ENCODE measurements around the gene ZNF611.
"Not testable (repeated sequence)": the region's sequence is repeated elsewhere in the genome, so short reads cannot be mapped to it uniquely, and the experiment has no call there.

The ZNF611 gene

DNA sequence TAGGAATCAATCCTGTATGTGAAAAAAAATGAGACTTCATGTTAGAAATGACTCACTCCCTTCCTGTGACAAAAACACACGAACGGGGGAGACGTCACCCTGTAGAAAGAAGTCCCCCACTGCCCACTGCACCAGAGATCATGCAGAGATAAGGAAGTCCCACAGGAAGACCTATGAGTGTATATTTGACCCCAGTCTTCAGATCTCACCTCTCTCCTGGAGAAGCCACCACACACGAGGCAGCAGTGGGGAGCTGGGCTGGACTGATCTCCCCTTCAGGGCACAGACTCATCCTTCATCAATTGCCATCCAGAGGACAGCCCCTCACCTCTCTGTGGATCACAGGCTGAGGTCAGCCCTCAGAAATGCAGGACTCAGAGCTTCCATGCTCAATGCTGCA is 18.9 kb downstream of the ZNF611 start:
- peak; percentile 48 to 54 for DNase-seq

DNA sequence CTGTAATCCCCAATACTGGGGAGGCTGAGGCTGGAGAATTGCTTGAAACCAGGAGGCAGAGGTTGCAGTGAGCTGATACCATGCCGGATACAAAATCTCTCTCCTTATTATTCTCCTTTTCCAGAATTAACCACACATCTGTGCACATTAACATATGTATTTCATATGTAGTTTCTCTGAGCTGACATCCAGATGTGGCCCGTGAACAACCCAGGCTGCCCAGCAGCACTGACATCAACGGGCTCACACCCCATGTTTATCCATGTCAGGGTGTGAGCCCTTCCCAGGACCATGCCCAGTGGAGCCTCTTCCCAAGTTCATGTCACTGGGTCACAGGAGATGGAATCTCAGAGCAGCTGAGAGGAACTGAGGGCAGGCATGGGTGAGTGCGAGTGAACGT is 19.5 kb downstream of the ZNF611 start:
- not testable (repeated sequence) for DNase-seq

DNA sequence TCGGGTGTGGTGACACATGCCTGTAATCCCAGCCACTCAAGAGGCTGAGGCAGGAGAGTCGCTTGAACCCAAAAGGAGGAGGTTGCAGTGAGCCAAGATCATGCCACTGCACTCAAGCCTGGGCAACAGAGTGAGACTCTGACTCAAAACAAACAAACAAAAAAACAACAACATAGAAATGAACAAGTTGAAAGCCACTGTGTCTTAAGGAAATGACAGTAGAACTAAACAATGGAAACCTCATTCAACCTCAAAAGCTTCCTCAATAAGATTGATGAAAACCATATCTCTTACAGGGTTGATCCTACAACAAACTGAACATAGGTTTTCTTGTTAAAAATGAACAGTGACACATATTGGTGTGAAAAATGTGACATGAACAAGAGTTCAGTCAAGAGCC is 21.8 kb downstream of the ZNF611 start:
- DNase-seq: not testable (repeated sequence)

DNA sequence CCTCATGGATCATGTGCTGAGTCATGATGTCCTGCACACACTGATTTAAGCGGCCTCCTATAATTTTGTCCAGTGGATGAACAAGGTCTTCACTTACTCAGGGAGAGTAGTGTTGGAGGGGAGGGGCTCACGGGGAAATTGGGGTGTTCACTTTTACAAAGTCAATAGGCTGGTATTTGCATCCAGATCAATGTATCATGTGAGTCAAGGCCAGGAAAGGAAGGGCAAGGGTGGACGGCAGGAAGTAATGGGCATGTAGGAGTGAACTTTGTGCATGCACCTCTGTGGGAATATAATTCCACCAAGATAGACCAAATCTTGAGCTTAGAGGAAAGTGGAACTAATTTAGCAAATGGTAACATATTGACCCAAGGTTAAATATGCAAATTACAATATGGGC is 23.2 kb downstream of the ZNF611 start:
- not testable (repeated sequence) for DNase-seq

DNA sequence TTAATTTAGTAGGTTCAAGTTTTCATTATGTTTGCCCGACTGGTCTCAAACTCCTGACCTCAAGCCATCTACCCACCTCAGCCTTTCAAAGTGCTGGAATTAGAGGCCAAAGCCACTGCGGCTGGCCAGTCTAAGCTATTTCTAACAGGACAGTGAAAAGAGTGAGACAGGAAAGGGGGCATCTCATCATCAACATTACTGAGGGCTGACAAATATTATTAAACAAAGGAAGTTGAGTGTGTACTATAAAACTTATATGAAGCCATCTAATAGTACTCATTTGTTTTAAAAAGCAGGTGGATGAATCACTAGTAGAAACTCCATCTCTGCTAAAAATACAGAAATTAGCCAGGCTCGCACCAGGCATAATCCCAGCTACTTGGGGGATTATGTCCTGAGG is 24.3 kb downstream of the ZNF611 start:
- DNase-seq: no peak

DNA sequence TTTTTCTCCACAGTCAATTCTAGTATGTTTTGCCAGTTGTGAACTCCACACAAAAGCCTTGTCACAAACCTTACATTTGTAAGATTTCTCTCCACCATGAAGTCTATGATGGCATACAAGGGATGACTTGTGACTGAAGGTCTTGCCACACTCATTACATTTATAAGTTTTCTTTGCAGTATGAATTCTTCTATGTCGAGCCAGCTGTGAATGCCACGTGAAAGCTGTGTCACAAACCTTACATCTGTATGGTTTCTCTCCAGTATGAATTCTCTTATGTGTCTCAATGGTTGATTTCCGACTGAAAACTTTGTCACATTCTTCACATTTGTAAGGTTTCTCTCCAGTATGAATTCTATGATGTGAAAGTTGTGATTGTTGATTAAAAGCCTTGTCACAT is 29.2 kb downstream of the ZNF611 start:
- DNase-seq: not testable (repeated sequence)

DNA sequence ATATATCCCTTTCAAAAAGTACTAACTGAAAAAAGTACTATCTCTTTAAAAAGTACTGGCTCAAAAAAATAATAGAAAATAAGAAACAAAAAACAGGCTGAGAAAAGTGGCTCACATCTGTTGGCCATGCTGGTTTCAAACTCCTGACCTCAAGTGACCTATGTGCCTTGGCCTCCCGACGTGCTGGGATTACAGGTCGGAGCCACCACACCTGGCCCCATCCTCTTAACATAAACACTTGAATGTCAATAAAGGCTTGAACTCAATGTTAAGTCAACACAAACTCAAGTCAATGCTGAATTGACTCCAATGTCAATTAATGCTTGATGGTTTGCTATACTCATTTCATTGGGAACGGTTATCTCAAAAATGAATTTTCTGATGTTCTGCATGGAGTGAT is 30.9 kb downstream of the ZNF611 start:
- DNase-seq: no peak

DNA sequence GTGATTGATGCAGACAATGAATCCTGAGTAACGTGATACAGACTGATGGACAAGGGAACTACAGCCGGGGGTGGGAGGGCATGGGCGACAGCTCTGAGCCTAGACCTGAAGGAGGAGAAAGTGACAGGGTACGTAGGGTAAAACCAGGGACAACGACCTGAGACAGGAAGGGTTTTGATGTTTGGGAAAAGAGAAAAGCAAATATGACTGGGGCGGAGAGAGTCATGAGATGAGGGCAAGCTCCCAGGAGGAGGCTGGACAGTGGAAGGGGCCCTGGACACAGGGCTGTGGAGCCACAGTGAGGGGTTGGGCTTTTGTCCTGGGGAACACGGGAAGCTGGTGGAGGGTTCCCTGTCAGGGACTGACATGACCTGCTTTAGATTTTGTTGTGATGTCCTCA is 34.2 kb downstream of the ZNF611 start:
- DNase-seq: no peak

DNA sequence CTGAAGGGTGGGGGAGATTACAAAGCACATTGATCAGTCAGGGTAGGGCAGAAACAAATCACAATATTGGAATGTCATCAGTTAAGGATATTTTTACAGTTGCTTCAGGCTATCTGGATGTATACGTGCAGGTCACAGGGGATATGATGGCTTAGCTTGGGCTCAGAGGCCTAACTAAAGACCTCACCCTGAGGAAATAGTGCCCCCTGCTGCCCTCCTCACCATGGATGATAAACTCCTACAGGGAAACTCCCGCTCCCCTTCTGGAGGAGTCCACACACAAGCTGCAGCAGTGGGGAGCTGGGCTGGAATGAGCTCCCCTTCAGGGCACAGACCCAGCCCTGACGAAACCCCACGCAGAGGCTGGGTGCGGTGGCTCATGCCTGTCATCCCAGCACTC is 35.3 kb downstream of the ZNF611 start:
- peak; percentile 5 to 17 for DNase-seq

DNA sequence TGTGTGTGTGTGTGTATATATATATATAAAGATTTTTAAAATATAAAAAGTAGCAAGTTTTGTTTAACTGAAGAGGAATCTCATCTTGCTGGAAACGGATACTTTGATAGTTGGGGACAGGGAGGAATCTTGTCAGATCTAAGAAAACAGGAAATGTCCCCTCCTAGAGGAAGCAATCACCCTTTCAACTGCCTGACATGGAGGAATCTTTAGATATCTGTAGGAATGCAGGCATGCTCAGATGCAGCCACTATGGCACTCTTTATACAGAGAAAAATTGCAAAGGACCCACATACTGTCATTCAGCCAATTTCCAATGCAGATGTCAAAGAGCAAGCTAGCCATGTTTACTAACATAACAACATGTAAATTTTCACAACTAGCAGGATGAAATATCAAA is 38.8 kb downstream of the ZNF611 start:
- no peak for DNase-seq

DNA sequence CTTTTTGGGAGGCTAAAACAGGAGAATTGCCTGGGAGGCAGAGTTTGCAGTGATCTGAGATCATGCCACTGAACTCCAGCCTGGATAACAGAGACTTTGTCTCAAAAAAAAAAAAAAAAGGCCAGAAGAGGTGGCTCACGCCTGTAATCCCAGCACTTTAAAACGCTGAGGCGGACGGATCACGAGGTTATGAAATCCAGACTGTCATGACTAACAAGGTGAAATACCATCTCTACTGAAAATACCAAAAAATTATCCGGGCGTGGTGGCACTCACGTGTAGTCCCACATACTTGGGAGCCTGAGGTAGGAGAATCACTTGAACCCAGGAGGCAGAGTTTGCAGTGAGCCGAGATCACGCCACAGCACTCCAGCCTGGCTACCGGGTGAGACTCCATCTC is 39.9 kb downstream of the ZNF611 start:
- DNase-seq: no peak

DNA sequence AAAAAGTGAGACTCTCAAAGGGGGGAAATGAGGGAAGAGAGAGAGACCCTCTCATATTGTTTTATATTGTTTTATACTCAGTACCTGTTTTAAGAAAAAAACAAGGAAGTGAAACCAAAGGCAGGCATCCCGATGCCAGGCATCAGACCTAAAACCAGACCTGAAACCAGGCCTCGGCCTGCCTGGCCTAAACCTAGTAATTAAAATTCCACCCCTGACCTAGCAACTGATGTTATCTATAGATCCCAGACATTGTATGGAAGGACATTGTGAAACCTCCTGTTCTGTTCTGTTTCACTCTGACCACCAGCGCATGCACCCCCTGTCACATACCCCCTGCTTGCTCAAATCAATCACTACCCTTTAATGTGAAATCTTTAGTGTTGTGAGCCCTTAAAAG is 40.6 kb downstream of the ZNF611 start:
- DNase-seq: peak in 1 of 2 donors; percentile 11

DNA sequence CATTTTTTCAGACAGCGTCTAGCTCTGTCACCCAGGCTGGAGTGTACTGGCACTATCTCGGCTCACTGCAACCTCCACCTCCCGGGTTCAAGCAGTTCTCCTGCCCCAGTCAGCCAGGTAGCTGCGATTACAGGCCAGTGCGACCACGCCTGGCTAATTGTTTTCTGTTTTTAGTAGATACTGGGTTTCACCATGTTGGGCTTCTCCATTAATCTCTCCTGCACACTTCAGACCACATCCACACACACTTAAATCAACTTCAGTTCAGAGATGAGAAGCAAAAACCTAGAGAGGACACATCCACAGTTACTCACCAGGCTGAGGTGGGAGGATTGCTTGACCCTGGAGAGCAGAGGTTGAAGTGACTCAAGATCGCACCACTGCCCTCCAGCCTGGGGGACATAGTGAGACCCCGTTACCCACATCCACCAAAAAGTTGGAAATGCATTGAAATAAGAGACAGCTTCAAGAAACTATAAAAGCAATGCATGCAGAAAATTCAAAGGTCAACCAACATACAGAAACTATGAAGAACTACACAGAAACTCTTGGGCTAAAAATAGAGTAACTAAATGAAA is 42.3 kb downstream of the ZNF611 start:
- no peak for DNase-seq

DNA sequence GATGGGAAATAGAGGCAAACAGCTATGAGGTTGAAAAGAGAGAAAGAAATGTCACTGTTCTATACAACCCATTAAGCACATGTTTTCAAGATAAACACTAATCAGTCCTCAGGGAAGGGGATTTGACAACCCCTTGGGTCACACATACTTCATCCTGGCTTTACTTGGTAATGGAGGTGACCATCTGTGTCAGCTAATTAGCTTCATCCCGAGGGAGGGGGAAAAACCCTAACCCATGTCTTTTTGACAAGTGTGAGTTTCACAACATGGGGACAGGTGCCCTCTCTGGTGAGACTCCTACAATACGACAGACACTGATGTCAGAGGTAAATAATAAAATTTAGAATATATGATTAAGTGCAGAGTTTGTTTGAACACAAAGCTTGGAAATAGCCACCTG is 43.1 kb downstream of the ZNF611 start:
- DNase-seq: no peak

DNA sequence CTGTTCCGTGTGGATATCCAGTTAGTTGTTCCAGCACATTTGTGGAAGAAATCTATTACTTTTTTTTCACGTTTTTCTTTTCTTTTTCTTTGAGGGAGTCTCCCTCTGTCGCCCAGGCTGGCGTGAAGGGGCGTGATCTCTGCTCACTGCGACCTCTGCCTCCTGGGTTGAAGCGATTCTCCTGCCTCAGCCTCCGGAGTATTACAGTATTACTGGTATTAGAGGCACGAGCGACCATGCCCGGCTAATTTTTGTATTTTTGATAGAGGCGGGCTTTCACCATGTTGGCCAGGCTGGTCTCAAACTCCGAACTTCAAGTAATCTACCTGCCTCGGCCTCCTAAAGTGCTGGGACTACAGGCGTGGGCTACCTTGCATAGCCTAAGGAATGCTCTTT is 43.6 kb downstream of the ZNF611 start:
- no peak for DNase-seq

DNA sequence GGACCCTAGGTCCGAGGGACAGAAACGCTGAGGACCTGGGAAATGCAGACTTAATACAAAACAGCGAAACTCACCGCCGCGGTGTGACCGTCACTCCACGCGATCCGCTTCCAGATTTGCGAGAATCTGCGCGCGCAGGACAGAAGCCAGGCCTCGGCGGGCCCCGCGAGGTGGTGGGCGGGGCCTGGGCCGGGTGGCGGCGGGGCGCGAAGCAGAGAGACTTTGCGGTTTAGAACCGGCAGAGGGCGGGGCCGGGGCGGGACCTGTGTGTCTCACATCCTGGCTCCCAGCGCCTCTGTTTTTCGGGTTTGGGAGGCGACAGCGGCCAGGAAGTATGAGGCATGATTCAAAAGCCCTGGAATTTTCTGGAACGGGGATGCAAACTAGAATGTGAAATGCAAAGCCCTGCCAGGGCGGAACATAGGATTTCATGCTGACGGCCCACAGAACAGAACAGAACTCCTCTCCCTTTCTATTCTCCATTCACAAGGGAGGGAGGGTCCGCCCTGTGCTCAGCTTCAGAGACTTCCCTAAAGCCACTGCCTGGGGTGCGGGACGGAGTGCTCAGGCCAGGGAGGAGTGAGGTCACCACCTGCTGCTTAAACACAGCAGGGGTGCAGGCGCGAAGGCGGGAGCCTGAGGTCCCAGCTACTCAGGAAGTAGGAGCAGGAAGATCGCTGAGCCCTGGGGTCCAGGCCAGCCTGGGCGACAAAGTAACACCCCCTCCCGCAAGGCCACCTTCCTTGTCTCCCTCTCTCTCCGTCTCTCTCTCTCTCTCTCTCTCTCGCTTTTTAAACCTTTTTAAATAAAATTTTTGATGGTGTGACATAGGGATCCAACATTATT is 44.3 kb downstream of the ZNF611 start:
- peak; percentile 91 for DNase-seq

DNA sequence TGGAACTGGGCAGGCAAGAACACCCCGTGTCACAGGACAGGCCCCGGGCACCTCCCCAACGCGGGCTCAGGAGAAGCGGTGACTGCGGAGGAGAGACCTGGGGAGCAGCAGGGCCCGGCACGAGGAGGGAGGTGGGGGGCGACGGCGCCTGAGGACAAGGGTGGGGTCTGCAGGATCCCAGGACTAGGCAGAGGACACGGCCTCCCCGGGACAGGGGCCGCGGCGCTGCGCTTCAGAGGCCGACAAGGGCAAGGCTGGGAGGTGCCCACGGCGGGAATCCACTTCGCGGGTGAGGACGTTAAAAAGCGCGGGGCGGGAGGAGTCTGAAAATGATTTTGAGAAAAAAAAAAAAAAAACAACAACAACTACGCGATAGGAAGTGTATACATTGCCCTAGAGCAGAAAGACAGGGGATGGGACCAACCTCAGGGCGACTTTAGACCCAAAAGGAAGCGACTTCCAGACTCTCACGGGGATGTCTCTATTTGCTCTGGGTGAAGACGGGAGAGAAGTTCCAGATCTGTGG is 44.9 kb downstream of the ZNF611 start:
- DNase-seq: peak in 1 of 2 donors; percentile 13

DNA sequence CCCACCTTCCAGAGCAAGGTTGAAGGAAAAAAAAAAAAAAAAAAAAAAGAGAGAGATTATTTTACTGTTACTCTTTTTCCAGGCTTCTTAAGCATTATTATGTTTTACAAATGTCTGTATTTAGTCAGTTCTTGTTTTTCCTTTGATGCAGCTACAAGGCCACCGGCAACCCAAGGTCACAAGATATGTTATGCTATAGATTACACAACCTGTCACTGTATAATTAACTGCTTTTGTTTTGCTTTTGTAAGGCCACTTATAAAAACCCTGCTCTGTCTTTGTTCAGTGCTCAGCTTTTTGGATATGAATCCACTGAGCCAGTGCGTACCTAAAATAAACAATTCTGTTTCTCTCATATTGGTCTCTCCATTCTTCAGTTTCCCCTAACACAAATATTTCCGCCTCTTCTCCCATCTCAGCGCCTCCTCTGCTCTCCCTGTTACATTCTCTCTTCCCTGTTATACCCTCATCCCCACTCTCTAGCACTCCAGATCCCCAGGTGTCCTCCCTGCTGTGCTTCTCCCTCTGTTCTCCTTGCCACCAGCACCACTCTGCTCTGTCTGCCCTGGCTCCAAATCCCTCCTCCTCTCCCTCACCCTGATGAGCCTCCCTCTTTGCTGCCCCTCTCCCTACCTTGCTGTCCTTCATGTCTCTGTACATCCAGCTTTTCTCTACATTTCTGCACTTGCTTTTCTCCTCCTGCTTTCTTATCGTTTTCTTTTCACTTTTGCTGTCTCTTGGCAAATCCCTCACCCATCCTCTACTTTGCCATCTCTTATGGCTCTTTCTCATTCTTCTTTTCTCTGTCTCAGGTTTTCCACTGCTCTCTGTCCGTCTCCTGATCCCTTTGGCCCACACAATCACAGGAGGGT is 45.7 kb downstream of the ZNF611 start:
- DNase-seq: not testable (repeated sequence)

DNA sequence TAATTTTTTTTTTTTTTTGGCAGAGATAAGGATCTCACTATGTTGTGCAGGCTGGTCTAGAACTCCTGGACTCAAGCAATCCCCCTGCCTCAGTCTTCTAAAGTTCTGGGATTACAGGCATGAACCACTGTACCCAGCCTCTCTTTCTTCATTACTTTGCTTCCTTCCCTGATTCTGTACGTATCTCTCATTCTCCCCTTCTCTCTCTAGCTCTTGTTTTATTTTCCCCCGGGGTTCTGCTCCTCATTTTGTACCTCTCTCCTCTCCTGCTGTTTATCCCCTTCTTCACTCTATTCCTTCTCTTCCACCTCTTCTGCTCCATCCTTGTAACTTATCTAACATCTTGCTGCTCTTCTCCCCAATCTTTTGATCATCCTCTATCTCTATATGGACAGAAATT is 46.5 kb downstream of the ZNF611 start:
- no peak for DNase-seq

DNA sequence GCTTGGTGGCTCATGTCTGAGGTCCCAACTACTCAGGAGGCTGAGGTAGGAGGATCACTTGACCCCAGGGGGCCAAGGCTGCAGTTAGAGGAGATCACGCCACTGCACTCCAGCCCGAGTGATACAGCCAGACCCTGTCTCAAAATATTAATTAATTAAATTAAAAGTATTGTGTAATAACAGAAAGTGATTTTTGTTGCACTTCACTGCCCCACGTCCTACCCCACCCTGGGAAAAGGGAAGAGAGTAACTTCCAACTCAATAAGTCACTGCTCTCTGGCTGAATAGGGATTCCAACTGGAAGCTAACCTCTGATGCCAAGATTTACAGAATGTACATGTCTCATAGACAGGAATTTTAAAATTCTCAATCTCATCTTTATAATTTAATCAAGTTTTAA is 47.2 kb downstream of the ZNF611 start:
- DNase-seq: no peak

DNA sequence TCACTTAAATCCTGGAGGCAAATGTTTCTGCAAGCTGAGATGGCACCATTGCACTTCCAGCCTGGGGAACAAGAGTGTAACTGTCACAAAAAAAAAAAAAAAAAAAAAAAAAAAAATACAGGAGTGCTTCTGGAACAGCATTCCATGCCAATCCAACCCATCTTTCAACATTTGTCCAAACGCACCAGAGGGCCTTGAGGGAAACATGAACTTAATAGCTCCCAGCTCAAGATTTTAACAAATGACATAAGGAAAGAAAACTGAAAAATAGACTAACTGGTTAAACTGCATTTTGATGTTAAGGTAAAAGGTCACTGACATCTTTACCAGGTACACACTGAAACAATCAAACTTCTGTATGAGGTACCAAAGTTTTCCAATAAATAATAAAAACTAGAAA is 49.0 kb downstream of the ZNF611 start:
- no peak for DNase-seq

DNA sequence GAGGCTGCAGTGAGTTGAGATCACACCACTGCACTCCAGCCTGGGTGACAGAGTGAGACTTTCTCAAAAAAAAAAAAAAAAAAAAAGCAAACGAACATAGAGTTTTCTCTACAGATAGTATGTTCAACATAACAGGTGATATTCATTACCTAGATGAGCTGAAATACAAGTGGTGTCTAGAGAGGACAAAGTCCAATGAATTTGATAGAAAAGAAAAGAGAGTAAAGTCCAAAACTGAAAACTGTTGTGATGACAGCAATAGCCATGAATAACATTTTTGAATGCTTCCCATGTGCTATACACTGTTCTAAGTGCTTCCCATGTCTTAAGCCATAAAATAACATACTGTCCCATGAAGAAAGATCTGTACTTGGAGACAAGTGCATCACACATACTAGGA is 53.6 kb downstream of the ZNF611 start:
- DNase-seq: not testable (repeated sequence)

DNA sequence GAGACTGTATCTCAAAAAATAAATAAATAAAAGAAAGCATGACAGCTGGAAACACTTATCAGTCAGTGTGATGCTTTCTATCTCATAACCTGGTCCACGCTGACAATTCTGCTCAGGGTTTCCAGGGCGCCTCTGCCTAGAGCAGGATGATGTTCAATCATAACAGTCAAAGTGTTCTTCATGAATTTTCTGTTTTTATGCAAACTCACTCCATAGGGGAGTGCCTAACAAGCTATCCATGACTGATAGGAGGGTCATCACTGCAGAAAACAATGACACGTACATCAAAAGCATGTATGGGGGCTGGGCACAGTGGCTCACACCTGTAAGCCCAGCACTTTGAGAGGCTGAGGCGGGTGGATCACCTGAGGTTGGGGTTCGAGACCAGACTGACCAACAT is 55.2 kb downstream of the ZNF611 start:
- DNase-seq: no peak
